ENCODE results near the gene FGFR4.

DNA sequence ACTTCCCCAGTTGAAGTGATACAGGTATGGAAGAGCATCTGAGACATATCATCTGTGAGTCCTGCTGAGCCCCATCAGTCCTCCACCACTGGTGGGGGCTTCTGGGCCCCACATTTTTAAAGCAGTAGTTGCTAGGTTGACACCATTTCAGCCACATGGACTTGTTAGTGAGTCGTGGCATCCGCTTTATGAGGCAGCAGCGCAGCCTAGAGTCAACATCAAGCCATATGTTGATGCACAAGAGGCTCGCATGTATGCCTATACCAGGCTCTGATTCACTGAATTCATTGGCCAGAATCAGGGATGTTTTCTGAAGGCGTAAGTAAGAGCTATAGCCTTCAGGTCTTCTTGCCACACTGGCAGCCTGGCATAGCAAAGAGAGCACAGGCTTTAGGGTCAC lies 37.4 kb upstream of the FGFR4 start:
- TF ChIP-seq, protein P1, sequence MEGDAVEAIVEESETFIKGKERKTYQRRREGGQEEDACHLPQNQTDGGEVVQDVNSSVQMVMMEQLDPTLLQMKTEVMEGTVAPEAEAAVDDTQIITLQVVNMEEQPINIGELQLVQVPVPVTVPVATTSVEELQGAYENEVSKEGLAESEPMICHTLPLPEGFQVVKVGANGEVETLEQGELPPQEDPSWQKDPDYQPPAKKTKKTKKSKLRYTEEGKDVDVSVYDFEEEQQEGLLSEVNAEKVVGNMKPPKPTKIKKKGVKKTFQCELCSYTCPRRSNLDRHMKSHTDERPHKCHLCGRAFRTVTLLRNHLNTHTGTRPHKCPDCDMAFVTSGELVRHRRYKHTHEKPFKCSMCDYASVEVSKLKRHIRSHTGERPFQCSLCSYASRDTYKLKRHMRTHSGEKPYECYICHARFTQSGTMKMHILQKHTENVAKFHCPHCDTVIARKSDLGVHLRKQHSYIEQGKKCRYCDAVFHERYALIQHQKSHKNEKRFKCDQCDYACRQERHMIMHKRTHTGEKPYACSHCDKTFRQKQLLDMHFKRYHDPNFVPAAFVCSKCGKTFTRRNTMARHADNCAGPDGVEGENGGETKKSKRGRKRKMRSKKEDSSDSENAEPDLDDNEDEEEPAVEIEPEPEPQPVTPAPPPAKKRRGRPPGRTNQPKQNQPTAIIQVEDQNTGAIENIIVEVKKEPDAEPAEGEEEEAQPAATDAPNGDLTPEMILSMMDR (optimal IDR thresholded peaks at IDR 0.05 in 1 of 3, IDR thresholded peaks at IDR 0.05 in 1 of 3, conservative IDR thresholded peaks at IDR 0.05 in 1 of 3; ENCODE audit: extremely low read depth in 1 of 3, insufficient read depth in 2 of 3, low read length in 3 of 3), result no peak
- TF ChIP-seq EZH2 (IDR thresholded peaks at IDR 0.05; ENCODE audit: low read length), result no peak
